GM12878 (cell line): ENCODE results near the gene FOXJ3. TPM values are rescaled to one million over a fixed set of nuclear protein-coding genes. Genes with fewer than 3 reads are reported as not detected.

Experiments
- ATAC-seq: fragments of 200-7000 bp; cut with Tn5 transposase; 3 replicates; pipeline ENCODE4 v1.9.1; 2020; ENCODE audit warnings: mild to moderate bottlenecking, moderate library complexity
- BruUV-seq: library from RNA; stranded (reverse); fragments of 400-500 nt; replicated peaks from 2 replicates; lab custom pipeline; 2021; lab: Mats Ljungman, UMichigan
- CTCF ChIA-PET: fragments of 300-600 bp; sonication (Branson Sonifier 250); formaldehyde crosslinking; extraction: SDS; loops from one replicate; lab custom pipeline; 2021; ENCODE audit warnings: inconsistent platforms; lab: Yijun Ruan, JAX
- POLR2A ChIA-PET: fragments of 350-600 bp; formaldehyde crosslinking; extraction: SDS; loops from one replicate; lab custom pipeline; 2021; ENCODE audit warnings: inconsistent platforms; lab: Charles Lee
- RAD21 ChIA-PET: fragments of 300-600 bp; sonication (Branson Sonifier 250); formaldehyde crosslinking; loops from one replicate; lab custom pipeline; 2023; ENCODE audit warnings: antibody characterized with exemption; ENCODE audit not compliant: unreplicated experiment; lab: Charles Lee
- SMC1A ChIA-PET: fragments of 300-600 bp; sonication (Branson Sonifier 250); formaldehyde crosslinking; loops from one replicate; lab custom pipeline; 2023; ENCODE audit not compliant: unreplicated experiment, uncharacterized antibody; lab: Charles Lee
- DNase-seq: peaks from one replicate; pipeline ENCODE4 v3.0.0-alpha.2; 2011; ENCODE audit warnings: low read depth, low spot score
- FAIRE-seq: peaks from 3 replicates; lab custom pipeline; 2011; peaks lifted over from hg19 to GRCh38; lab: Jason Lieb, UNC
- H2AFZ ChIP-seq: 2 replicates; pipeline ENCODE4 v1.6.0; 2011; ENCODE audit warnings: low read depth, low read length, control low read depth; ENCODE audit not compliant: control insufficient read depth
- H3K27ac ChIP-seq: 2 replicates; pipeline ENCODE4 v1.5.1; 2011; ENCODE audit warnings: control low read depth; ENCODE audit not compliant: control insufficient read depth, insufficient read depth
- H3K27me3 ChIP-seq, 2 experiments: replicated peaks in 1 of 2; 2 replicates each; pipeline versions ENCODE4 v1.6.0 to v1.6.1; 2011; ENCODE audit warnings: low read length in 1 of 2; ENCODE audit not compliant: control insufficient read depth in 2 of 2, insufficient read depth in 2 of 2
- H3K36me3 ChIP-seq, 2 experiments: 2 replicates each; pipeline ENCODE4 v1.5.1; 2011; ENCODE audit warnings: low read length in 1 of 2; ENCODE audit not compliant: control insufficient read depth in 2 of 2, insufficient read depth in 2 of 2
- H3K4me1 ChIP-seq: 2 replicates; pipeline ENCODE4 v1.6.1; 2011; ENCODE audit warnings: mild to moderate bottlenecking, low read length, moderate library complexity, mixed read lengths; ENCODE audit not compliant: control insufficient read depth, insufficient read depth
- H3K4me2 ChIP-seq: 2 replicates; pipeline ENCODE4 v1.6.0; 2011; ENCODE audit warnings: control low read depth; ENCODE audit not compliant: control insufficient read depth, insufficient read depth
- H3K4me3 ChIP-seq: fragments of 200-600 bp; sonication (generic); 2 replicates; pipeline ENCODE4 v1.5.1; 2016
- H3K79me2 ChIP-seq: 2 replicates; pipeline ENCODE4 v1.6.0; 2011; ENCODE audit warnings: low read length; ENCODE audit not compliant: control insufficient read depth, insufficient read depth
- H3K9ac ChIP-seq: 2 replicates; pipeline ENCODE4 v1.8.0; 2011; ENCODE audit warnings: low read length, control low read depth, mixed read lengths; ENCODE audit not compliant: control insufficient read depth, insufficient read depth
- H3K9me3 ChIP-seq: replicated peaks from 3 replicates; pipeline ENCODE4 v1.5.1; 2011; ENCODE audit warnings: mild to moderate bottlenecking, low read length; ENCODE audit not compliant: control insufficient read depth, insufficient read depth
- H4K20me1 ChIP-seq: 2 replicates; pipeline ENCODE4 v1.6.0; 2011; ENCODE audit not compliant: control insufficient read depth, insufficient read depth
- CHD2 ChIP-seq: IDR thresholded peaks from 2 replicates; pipeline ENCODE4 v1.6.1; 2011; ENCODE audit warnings: low read depth, low read length, improper control_type of control experiment, borderline replicate concordance
- KLF5 ChIP-seq: fragments of 450-650 bp; IDR thresholded peaks from 2 replicates; pipeline ENCODE4 v1.6.1; 2014; ENCODE audit warnings: mild to moderate bottlenecking; ENCODE audit not compliant: partially characterized antibody
- NRF1 ChIP-seq: conservative IDR thresholded peaks from 2 replicates; pipeline ENCODE4 v1.6.1; 2011; ENCODE audit warnings: mild to moderate bottlenecking, low read depth, low read length, improper control_type of control experiment
- PML ChIP-seq: IDR thresholded peaks from 2 replicates; pipeline ENCODE4 v1.6.1; 2012; ENCODE audit warnings: low read length, inconsistent platforms
- POLR2AphosphoS5 ChIP-seq: IDR thresholded peaks from 2 replicates; pipeline ENCODE4 v1.6.1; 2011; ENCODE audit warnings: mild to moderate bottlenecking, low read length, inconsistent platforms
- SP1 ChIP-seq: IDR thresholded peaks from one replicate; pipeline ENCODE4 v1.6.1; 2011; ENCODE audit warnings: low read depth, low read length
- TARDBP ChIP-seq: IDR thresholded peaks from 2 replicates; pipeline ENCODE4 v1.6.1; 2016; ENCODE audit warnings: borderline replicate concordance
- USF2 ChIP-seq: IDR thresholded peaks from 2 replicates; pipeline ENCODE4 v1.6.1; 2011; ENCODE audit warnings: low read depth, low read length, improper control_type of control experiment, borderline replicate concordance
- ZBTB40 ChIP-seq: fragments of 450-650 bp; IDR thresholded peaks from 2 replicates; pipeline ENCODE4 v1.6.1; 2016; ENCODE audit warnings: mild to moderate bottlenecking, moderate library complexity, borderline replicate concordance
- ZNF217 ChIP-seq: fragments of 450-650 bp; IDR thresholded peaks from 2 replicates; pipeline ENCODE4 v1.6.1; 2017; ENCODE audit warnings: antibody characterized with exemption, mild to moderate bottlenecking
- WGBS: methylation state at CpG from one replicate; pipeline ENCODE4 v1.1.6; 2016; ENCODE audit warnings: low lambda C conversion rate; ENCODE audit not compliant: insufficient replicate concordance, insufficient coverage; ENCODE audit errors: missing lambda C conversion rate; 5-methylcytosine and 5-hydroxymethylcytosine counted together
- in situ Hi-C: fragments of 300-500 bp; cut with MboI; formaldehyde crosslinking; loops from 9 replicates; pipeline ENCODE4 v1.14.3; 2018; ENCODE audit warnings: mixed read lengths
- intact Hi-C: fragments of 100-400 bp; cut with micrococcal nuclease; formaldehyde crosslinking; loops from one replicate; pipeline ENCODE4 v1.14.2; 2022; ENCODE audit not compliant: unreplicated experiment
- polyA plus RNA-seq, 11 experiments: library from polyadenylated mRNA; depleted of rRNA in 4 of 11; unstranded in 6 of 11; stranded (reverse) in 5 of 11; fragments of >200 nt; fragmentation: Nextera tagmentation in 4 of 11; fragmentation: Illumina TruSeq in 1 of 11; extraction: Ambion mirVana in 4 of 11; extraction: Trizol in 1 of 11; gene quantifications; 1 replicate in 1 of 11; 2 replicates in 10 of 11; pipeline versions ENCODE4 v1.2.1 to v1.2.3, GENCODE V29; 2011 to 2016; ENCODE audit warnings: inconsistent platforms in 2 of 11, missing spikeins in 2 of 11, low read depth in 1 of 11
- total RNA-seq, 4 experiments: library from RNA; depleted of rRNA in 3 of 4; stranded (reverse); fragments of >200 nt in 3 of 4; fragmentation: Illumina TruSeq in 1 of 4; extraction: Trizol in 1 of 4; gene quantifications; 2 replicates each; pipeline versions ENCODE4 v1.2.1 to v1.2.3, GENCODE V29; 2013 to 2021

Gene FOXJ3
- total and polyA plus RNA-seq, 10 of the 15 experiments (the other 5 are each of a cell fraction or from before 2014, with no cell fraction given): 9.5 to 54.2 (median 24.7) TPM

DNA sequence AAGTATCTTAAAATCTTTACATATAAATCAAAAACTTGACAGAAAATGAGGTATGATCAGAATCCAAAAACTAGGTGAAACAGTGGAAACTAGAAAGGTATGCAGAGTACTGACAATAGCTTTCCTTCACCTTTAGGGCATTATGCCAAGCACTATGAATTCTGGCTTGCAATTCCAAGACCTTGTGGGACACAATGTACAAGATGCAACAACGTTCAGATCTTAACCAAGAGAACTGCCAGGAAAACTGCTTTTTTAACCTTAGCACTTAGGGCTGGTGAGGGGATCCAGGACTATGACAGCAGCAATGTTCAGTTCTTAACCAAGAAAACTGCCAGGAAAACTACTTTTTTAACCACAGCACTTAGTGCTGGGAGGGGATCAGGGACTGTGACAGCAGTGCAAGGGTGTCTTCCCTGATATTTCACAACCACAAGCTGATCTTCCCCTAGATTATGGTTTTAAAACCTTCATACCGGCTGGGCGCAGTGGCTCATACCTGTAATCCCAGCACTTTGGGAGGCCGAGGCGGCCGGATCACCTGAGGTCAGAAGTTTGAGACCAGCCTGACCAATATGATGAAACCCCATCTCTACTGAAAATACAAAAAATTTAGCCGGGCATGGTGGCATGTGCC lies 22.3 kb downstream of the FOXJ3 start (continued):
- no peak for TF ChIP-seq SP1
- TF ChIP-seq NRF1: no peak
- no peak for TF ChIP-seq TARDBP

DNA sequence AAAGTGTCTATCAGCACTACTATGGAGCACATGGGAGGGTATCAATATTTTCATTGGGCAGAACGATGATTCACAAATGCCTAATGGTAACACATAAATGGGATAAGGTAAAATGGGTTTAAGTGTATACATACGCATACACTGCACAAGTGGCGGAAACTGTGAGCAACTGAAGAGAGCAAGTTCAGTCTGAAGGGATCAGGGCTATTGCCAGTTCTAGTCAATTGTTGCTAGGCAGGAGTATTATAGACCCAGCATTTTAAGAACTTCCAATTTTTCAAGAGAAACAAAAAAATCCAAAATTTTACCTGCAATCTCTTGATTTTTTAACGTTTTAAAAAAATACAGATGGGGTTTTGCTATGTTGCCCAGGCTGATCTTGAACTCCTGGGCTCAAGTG lies 23.1 kb downstream of the FOXJ3 start:
- DNase-seq (no peak), ATAC-seq (no peak), FAIRE-seq (no peak)
- H3K4me3 ChIP-seq: no peak overlapping the region
- intact Hi-C loops: no loop called here
- no peaks in the 10 kb centered on the region for H3K9me3 ChIP-seq
- CTCF ChIA-PET: interaction anchor here (0.6 kb wide), 1 partner anchor 12 kb away, joined by 3 read pairs; no protein-coding TSS in a partner anchor
- in situ Hi-C loops: no loop called here
- H3K4me2 ChIP-seq: no peak overlapping the region
- H3K27me3 ChIP-seq: no peaks in the 10 kb centered on the region
- H3K36me3 ChIP-seq: peaks cover 1 to 13% of the 10 kb centered on the region in 2 experiments; a peak in 3 of 4 replicates
- no TSS peak for BruUV-seq
- RAD21 ChIA-PET: no interaction called here
- H3K9ac ChIP-seq: no peak overlapping the region
- SMC1A ChIA-PET: interaction anchor here (0.6 kb wide), 1 partner anchor 101 kb away, joined by 3 read pairs; no protein-coding TSS in a partner anchor
- no peak overlapping the region for H3K27ac ChIP-seq
- H2AFZ ChIP-seq: no peak overlapping the region
- POLR2A ChIA-PET: interaction anchor here (0.9 kb wide), 1 partner anchor 22 kb away, joined by 3 read pairs; no protein-coding TSS in a partner anchor
- TF ChIP-seq KLF5 (no peak), ZNF217 (no peak), CHD2 (no peak), USF2 (no peak), ZBTB40 (no peak), POLR2AphosphoS5 (no peak), PML (no peak)
- TF ChIP-seq, all 136 proteins: peak for 0
- 97% methylated on average over 4 of the region's 4 CpGs for WGBS
- Histone ChIP-seq H3K79me2 (peaks cover 65% of the 10 kb centered on the region), H3K4me1 (no peaks in the 10 kb centered on the region), H4K20me1 (no peaks in the 10 kb centered on the region; the same call in 1 of the 2 replicates)
